Measurements from ENCODE around the gene TRIM36. TPM values are rescaled to one million over a fixed set of nuclear protein-coding genes. Genes with fewer than 3 reads are reported as not detected.

The TRIM36 gene
- total RNA-seq, 4 donors from 2014 or later: 0.72 to 1.9 (median 1.5) TPM

GRCh38 chr5:115193295-115193694 is 23.6 kb upstream of the TRIM36 start:
- no peak for TF ChIP-seq POLR2A (IDR thresholded peaks at IDR 0.05)

GRCh38 chr5:115192098-115192497 is 22.4 kb upstream of the TRIM36 start:
- TF ChIP-seq CTCF (IDR thresholded peaks at IDR 0.05) (no peak), POLR2A (IDR thresholded peaks at IDR 0.05) (no peak)
- H3K4me3 ChIP-seq (ENCODE audit: low read depth, poor library complexity, severe bottlenecking): no peak overlapping the region
- whole genome bisulfite sequencing, 2 donors: 90 to 94% methylated on average over 1 of the region's 1 CpG
- no peak for DNase-seq (ENCODE audit: low spot score in 2 of 2)
- intact Hi-C loops (cut with DNase I; ENCODE audit: low total_unique reads): no loop called here

More at GRCh38 chr5:115193295-115193694, 23.6 kb upstream of the TRIM36 start:
- H3K4me3 ChIP-seq (ENCODE audit: low read depth, poor library complexity, severe bottlenecking): no peak overlapping the region
- intact Hi-C loops (cut with DNase I; ENCODE audit: low total_unique reads): no loop called here
- no peak for DNase-seq (ENCODE audit: low spot score in 2 of 2)

GRCh38 chr5:115191474-115192031 is 21.8 kb upstream of the TRIM36 start:
- intact Hi-C loops (cut with DNase I; ENCODE audit: low total_unique reads): no loop called here

GRCh38 chr5:115190388-115190787 is 20.7 kb upstream of the TRIM36 start:
- intact Hi-C loops (cut with DNase I; ENCODE audit: low total_unique reads): no loop called here
- H3K4me3 ChIP-seq (ENCODE audit: low read depth, poor library complexity, severe bottlenecking): no peak overlapping the region
- 65 to 83% methylated on average over 4 of the region's 4 CpGs for WGBS, 2 donors
- TF ChIP-seq CTCF (IDR thresholded peaks at IDR 0.05): no peak
- no peak for TF ChIP-seq POLR2A (IDR thresholded peaks at IDR 0.05)
- no peak for DNase-seq (ENCODE audit: low spot score in 2 of 2)

More at GRCh38 chr5:115191474-115192031, 21.8 kb upstream of the TRIM36 start:
- 55 to 63% methylated on average over 8 of the region's 8 CpGs for WGBS, 2 donors
- no peak for TF ChIP-seq CTCF (IDR thresholded peaks at IDR 0.05)
- no peak for TF ChIP-seq POLR2A (IDR thresholded peaks at IDR 0.05)
- DNase-seq (ENCODE audit: low spot score in 2 of 2): no peak
- no peak overlapping the region for H3K4me3 ChIP-seq (ENCODE audit: low read depth, poor library complexity, severe bottlenecking)

- no peak for DNase-seq (ENCODE audit: low spot score in 2 of 2)
- intact Hi-C loops (cut with DNase I; ENCODE audit: low total_unique reads): no loop called here
- H3K4me3 ChIP-seq (ENCODE audit: low read depth, poor library complexity, severe bottlenecking): no peak overlapping the region
- 52 to 57% methylated on average over 2 of the region's 2 CpGs for WGBS, 2 donors
- TF ChIP-seq POLR2A (IDR thresholded peaks at IDR 0.05) (no peak), CTCF (IDR thresholded peaks at IDR 0.05) (no peak)
Measured at GRCh38 chr5:115189866-115190265, 20.2 kb upstream of the TRIM36 start.

- TF ChIP-seq CTCF (IDR thresholded peaks at IDR 0.05) (no peak), POLR2A (IDR thresholded peaks at IDR 0.05) (no peak)
- H3K4me3 ChIP-seq (ENCODE audit: low read depth, poor library complexity, severe bottlenecking): no peak overlapping the region
- DNase-seq (ENCODE audit: low spot score in 2 of 2): no peak
- intact Hi-C loops (cut with DNase I; ENCODE audit: low total_unique reads): no loop called here
Measured at GRCh38 chr5:115186794-115187193, 17.1 kb upstream of the TRIM36 start.

Data from lower leg skin (tissue), 4 donors.